HT1080 (cell line): ENCODE measurements around the gene LIN7C. TPM values are rescaled to one million over a fixed set of nuclear protein-coding genes. Genes with fewer than 3 reads are reported as not detected.
A peak's percentile ranks its signal among the peaks of the same experiment; 100 is the strongest.
"Not testable (repeated sequence)": the region's sequence is repeated elsewhere in the genome, so short reads cannot be mapped to it uniquely, and the experiment has no call there.

ENCODE experiments used
- DNase-seq: peaks from one replicate; pipeline ENCODE4 v3.0.0-alpha.2; 2015; ENCODE audit warnings: low read depth
- small RNA-seq: library from RNA; depleted of rRNA; stranded (forward); fragments of <200 nt; gene quantifications from one replicate; pipeline ENCODE3, GENCODE V24; 2014
- total RNA-seq: library from RNA; depleted of rRNA; stranded (reverse); fragments of >200 nt; shearing (Covaris generic); gene quantifications from 2 replicates; pipeline ENCODE4 v1.2.3, GENCODE V29; 2014; rRNA removed

Gene LIN7C
- total RNA-seq, 1 experiment from 2014 or later: 38.2 TPM

GRCh38 chr11:27448184-27448540, 58.4 kb downstream of the LIN7C start:
- DNase-seq: not testable (repeated sequence)

- DNase-seq: peak; percentile 21
Measured at GRCh38 chr11:27447288-27448183, 59.0 kb downstream of the LIN7C start.

- no peak for DNase-seq
Measured at GRCh38 chr11:27445625-27446024, 60.9 kb downstream of the LIN7C start.

GRCh38 chr11:27444801-27445215, 61.8 kb downstream of the LIN7C start:
- DNase-seq: no peak

Small RNA genes within 50 kb of the gene (small RNA-seq; reads per million reads assigned to genes)
- gene AC100771.1: not detected
- not detected for gene MIR8087
- gene RNA5SP339: not detected

Other genes with a start within 250 kb of the LIN7C start
- 10.5 and 11.4 TPM in 2 replicates for gene CCDC34, start 143.6 kb downstream of the LIN7C start, total RNA-seq
- 6.6 and 9.0 TPM in 2 replicates for gene LGR4, start 34.0 kb downstream of the LIN7C start, total RNA-seq
- 11.9 and 12.5 TPM in 2 replicates for gene BDNF, start 193.7 kb upstream of the LIN7C start, total RNA-seq